Stimulated activated CD4-positive, alpha-beta T cell treated with anti-CD3 and anti-CD28 coated beads, Interleukin-15, amount 100 ng/mL, for 24 hours (primary cell): ENCODE results near the gene NAP1L4.

Experiments
- DNase-seq: peaks from one replicate; pipeline ENCODE4 v3.0.0-alpha.2; 2020

The NAP1L4 gene, protein sequence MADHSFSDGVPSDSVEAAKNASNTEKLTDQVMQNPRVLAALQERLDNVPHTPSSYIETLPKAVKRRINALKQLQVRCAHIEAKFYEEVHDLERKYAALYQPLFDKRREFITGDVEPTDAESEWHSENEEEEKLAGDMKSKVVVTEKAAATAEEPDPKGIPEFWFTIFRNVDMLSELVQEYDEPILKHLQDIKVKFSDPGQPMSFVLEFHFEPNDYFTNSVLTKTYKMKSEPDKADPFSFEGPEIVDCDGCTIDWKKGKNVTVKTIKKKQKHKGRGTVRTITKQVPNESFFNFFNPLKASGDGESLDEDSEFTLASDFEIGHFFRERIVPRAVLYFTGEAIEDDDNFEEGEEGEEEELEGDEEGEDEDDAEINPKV

DNA sequence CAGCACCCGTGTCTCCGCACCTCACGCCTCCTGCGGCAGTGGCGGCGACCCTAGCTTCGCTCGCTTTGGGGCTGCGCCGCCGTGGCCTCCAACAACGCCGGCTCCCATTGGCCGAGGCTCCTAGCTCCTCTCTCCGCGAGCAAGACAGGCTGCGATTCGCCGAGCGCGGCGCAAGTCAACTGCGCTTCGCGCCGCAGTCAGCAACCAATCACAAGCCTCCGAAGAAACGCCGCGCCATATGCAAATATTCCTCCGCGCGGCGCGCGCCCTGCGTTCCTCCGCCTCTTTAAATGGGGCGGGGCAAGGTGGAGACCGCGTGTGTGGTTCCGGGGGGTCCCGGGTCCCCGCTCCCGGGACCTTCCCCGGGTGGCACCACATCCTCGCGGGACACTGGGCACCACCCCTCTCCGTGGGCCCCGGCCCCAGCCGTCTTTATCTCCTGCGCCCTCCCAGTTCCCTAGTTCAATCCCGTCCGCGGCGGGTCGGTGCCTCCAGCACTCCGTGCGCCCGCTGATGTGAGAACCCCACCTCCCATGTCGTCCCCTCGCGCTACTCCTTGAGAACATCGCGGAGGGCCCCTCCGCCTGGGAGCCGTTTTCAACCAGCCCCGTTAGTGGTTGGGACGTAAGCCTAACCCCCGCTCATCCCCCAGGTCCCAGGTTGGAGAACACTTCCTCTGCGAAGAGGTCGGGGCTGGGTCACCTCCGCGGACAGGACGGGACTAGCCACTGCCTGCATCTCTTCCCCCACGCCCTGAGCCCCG is at the start of gene NAP1L4:
NAP1L4 (minus strand) TSS at position 96 of the 763 bp plus-strand sequence. CDS start 13,109 bp downstream, outside the sequence.
- peak; percentile 97 for DNase-seq

DNA sequence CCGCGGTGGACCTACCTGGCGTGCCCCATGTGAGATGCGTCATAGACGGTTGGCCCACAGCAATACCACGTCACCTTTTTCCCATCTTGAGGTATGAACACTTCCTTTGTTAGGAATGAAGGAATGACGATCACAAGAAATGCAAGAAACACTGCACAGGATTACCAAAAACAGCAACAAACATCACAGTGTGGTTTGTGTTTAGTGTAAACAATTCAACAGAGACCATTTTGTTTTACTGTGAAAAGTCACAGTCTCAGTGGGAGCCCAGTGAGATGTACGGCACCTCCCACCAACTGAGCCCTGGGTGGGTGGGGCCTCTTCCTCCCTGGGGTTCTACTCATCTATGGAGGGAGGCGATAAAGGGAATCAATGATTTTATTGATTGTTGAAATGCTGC is 48.8 kb upstream of the NAP1L4 start:
- no peak for DNase-seq

DNA sequence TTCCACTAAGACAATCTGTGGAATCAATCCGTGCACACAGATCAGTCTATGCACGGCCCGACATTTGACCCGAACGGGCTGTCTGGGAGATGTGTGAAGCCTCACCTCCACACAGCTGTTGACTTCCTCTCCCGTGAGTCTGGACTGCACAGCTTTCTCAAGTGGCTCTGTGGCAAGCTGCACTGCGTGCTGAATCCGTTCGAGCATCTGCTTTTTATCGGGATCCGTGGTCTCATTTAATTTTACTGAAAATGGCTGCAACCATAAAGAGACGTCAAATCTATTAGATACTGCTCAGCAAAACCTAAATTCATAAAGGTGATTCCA is 45.8 kb upstream of the NAP1L4 start:
- no peak for DNase-seq

DNA sequence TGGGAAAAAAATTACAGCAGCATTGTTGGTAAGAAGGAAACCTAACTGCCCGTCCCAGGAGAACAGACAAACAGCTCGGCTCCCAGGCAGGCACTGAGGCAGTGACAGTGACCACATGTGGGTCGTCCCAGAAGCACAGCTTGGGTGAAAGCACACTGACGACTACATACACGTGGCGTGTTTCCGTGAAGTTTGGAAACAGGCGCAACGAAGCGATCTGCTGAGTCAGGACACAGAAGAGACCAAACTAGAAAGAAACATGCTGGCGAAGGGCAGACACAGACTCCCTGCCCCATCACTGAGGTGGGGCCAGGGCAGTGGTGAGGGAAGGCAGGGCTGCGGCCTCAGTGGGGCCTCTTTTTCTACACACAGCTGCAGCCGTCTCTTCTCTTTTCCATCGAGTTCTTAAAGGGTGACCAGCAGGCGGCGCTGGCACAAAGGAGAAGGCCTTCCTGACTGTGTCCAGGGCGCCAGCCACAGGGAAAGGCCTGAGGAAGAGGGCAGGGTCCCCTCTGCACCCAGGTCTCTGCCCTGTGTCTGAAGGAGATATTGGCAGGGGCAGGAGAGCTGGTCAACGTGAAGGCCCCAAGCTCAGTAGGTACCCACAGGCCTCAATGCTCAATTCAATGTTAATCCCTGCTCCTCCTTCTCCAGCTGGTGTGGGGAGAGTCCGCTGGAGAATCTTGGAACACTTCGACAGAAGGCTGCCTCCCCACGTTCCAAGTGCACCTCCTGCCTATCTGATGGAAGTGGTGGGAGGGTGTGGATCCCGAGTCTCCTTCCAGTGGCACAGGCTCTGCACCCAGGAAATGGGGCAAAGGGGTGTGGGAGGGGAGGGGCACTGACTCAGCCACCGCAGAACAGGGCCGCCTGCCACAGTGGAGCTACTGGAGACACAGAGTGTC is 45.2 kb upstream of the NAP1L4 start:
- peak; percentile 60 for DNase-seq

DNA sequence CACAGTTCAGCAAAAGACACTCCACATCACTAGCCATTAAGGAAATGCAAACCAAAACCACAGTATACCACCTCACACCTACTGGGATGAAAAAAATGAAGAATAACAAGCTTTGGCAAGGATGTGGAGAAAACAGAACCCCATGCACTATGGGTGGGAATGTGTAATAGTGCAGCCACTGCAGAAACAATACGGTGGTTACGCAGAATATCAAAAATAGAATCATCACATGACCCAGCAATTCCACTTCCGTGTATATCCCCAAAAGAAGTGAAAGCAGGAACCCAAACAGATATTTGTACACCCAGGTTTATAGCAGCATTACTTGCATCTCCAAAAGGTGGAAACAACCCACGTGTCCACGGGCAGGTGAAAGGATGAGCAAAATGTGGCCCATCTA is 44.3 kb upstream of the NAP1L4 start:
- no peak for DNase-seq

DNA sequence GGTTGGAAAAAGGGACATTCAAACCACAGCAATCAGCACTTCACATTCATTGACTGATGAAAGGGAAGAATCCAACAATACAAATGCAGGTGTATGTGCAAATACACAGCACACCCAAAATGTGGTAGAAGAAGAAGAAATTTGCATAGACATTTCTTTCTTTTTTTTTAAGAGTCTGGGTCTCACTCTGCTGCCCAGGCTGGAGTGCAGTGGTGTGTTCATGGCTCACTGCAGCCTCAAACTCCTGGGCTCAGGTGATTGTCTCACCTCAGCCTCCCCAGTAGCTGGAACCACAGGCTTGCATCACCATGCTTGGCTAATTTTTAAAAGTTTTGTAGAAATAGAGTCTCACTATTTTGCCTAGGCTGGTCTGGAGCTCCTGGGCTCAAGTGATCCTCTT is 43.2 kb upstream of the NAP1L4 start:
- no peak for DNase-seq

DNA sequence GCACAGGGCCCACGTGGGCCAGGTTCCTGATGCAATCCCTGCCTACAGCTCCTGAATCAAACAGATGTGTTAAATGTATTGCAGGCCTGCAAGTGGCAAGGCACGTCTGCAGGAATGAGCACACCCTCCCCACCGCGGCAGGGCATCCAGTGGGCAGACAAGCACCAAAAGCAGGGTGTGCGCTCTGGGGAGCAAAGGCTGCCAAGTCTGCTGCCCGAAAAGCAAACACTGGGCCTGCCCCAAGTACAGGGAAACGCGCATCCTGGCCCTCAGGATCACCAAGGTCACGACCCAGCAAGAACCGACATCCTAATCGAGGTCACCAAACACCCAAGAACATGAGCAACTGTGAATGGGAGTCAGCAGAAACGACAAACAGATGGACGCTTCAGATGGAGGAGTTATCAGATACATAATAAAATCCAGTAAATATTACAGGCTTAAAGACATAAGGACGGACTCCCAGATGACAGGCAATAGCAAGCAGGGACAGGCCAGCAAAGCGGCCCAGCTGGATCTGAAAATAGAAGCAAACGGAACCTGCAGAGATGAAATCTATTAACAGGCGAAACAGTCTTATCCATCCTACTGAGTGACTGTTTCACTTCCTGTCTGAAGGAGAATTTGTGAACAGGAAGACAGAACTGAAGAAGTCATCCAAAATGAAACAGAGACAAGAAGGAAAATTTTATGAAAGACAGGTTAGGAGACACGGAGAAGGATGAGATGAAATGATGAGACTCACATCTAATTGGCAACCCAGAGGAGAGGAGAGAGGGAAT is 38.4 kb upstream of the NAP1L4 start:
- no peak for DNase-seq

DNA sequence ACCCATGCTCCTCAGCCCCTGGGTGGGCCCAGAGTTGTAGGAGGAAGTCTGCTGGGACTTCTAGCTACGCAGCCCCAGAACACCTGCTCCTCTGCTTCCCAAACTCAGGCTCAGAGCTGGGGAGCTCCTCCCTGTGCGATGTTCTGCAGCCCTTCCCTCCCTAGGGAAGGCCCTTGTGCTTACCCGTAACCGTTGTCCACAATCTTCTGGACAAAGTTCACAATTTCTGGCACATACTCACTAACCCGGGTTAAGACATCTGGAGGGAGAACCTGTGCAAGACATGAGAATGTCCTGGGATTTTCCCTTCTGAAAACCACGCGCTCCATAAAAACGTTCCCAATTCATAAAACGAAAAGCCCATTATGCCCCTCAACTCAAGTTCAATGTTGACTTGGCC is 36.7 kb upstream of the NAP1L4 start:
- no peak for DNase-seq

DNA sequence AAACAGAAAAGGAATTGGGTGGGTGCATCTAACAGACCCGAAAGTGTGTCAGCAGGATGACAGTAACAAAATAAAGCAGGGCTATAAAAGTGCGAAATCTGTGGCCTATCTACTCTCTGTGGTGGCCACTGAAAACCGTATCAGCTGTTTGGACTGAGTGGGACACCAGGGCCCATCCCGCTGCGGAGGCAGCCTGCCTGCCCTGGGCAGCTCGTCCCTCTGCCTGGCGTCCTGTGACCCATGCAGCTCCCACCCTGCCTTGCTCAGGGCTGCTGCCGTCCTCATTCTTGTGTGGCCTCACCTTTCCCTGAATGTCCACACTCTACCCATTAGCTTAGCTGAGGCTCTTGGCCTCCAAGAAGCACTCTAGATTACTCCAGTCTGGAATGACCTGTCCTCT is 34.7 kb upstream of the NAP1L4 start:
- DNase-seq: no peak

DNA sequence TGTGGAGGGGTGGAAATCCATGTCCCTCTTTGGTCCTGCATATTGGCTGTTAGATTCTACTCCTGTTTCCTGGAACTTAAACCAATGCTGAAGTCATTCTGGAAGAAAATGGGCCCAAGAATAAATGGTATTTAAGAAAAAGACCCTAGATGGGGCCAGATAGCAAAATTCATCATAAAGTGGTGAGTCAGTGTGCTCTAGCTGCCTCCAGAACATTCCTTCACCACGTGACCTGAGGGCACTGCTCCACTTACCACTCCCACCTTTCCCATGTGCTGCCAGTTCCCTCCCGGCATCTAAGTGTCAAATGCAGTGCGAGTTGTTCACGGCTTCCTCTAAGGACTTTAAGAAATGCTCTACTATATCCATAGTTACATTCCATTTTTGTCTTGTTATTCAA is 30.9 kb upstream of the NAP1L4 start:
- DNase-seq: no peak

DNA sequence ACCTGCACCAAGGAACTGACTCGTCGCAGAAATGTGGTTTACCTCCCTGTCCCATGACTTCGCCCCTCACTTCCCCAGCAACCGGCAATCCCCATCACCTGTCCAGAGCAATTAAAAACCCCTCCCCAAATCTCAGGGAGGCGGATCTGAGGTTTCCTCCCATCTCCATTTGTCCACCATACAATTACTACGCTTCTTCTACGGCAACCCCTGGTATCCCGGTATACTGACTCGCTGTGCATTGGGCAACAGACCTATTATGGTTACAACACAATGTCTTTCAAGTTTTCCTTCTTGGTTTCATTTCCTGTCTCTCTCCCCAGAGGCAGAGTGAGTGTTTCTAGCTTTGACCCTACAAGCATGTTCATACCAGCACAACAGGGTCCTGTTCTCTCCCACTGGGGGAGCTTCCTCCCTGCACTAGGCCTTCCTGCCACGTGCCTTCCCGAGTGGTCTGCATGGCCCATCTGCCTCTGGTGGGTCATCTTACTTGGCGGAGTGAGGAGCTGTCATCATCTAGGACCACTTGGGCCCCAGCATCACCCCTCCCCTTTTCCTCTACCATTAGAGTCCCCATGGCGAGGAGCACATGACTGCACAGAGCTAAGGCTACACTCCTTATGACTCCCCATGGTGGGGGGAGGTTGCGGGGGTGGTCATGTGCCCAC is 30.3 kb upstream of the NAP1L4 start:
- no peak for DNase-seq

DNA sequence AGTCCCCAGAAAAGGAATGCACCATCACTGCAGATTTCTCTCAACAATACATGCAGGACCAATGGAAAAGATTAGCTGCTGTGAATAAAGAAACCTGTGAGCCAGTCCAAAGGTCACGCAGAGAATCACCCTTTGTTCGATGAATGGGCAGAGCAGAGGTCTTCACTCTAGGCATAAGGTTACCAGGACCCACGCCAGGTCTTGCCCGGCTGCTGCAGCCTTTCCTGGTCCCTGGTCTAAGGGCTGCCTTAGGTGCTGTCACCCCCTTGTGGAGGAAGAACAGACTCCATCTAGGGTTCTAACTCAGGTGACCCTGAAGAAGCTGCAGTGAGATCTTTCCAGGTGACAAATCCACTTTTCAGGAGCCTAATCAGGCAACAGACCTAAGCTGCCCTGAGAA is 29.0 kb upstream of the NAP1L4 start:
- DNase-seq: no peak

DNA sequence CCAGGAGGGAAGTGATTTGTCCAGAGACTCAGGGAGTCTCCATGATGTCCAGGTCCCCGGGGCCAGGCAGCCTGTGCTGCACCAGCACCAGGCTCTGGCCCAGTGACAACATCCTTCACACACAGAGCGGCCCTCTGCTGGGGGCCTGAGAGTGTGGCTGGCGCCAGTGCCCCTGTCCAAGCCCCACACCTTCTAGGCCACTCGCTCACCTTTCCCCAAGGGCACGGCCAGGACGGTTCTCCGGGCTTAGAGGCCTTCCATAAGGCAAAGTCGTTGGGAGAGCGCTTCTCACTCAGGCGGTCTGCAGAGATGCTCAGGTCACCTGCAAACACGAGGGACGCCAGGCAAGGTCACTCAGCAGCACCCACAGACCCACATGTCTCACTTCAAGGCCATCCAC is 27.9 kb upstream of the NAP1L4 start:
- DNase-seq: no peak

DNA sequence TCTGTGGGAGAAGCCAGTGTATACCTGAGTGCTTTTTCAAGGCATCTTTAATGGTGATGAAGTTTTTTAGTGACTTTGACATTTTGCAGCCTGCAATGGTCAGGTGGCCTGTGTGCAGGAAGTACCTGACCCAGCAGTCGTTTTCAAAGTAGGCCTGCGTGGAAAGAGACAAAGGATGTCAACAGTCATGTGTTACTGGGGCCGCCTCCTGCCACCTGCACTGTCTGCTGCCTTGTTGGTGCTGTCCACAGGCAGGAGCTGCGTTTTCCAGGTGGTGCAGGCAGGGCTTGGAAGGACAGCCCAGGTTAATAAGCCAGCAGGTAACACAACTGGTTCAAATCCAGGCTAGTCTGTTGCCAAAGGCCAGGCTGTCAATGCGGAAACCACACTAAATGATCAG is 26.5 kb upstream of the NAP1L4 start:
- no peak for DNase-seq

DNA sequence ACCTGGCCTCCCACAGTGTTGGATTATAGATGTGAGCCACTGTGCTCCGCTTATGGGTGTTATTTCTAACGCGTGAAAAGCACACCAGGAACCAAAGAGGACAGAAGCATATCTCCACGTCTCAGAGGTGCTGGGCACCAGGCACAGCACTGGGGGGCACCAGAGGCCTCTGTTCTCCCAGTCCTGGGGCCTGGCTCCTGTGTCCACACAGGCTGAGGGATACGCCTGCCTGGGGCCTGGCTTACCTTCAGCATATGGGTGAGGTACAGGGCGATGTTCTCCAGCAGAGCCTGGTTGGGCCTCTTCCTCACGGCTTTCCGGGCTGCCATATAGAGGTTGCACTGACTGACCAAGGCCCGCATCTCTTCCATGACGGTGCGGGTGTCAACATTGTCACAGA is 24.7 kb upstream of the NAP1L4 start:
- DNase-seq: no peak

DNA sequence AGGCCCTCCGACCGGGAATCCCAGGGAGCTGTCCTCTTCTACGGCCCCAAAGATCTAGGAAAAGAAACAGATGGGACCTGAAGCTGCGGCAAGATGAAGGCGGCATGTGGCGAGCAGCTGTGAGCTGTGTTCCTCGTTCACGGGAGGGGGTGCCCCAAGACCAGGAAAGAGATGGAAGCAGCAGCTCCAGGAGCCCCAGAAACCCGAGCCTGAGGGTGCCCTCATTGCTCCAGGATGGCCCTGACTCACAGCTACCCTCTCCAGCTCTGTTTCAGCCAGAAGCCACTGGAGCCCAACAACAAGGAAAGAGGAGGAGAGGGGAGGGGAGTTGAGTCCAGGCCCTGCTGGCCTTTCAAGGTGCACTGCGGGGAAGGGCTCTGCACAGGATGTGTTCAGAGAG is 23.7 kb upstream of the NAP1L4 start:
- DNase-seq: no peak

DNA sequence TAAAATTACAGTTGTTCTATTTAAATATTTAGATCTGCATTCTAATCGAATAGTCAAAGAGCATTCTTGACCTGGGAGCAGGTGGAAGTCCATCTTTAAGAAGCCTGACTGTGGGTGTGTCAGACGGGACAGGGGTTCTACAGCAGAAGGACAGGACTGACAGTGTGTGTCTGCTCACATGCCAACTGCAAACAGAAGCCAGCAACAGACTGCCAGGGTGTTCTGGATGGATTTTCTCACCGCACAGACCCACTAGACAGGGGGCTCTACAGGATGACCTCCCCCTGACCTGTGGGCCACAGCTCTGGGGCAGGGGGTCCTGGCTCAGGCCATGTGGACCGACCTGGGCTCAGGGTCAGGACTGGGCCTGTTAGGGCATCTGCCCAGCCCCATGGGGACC is 22.8 kb upstream of the NAP1L4 start:
- DNase-seq: no peak

DNA sequence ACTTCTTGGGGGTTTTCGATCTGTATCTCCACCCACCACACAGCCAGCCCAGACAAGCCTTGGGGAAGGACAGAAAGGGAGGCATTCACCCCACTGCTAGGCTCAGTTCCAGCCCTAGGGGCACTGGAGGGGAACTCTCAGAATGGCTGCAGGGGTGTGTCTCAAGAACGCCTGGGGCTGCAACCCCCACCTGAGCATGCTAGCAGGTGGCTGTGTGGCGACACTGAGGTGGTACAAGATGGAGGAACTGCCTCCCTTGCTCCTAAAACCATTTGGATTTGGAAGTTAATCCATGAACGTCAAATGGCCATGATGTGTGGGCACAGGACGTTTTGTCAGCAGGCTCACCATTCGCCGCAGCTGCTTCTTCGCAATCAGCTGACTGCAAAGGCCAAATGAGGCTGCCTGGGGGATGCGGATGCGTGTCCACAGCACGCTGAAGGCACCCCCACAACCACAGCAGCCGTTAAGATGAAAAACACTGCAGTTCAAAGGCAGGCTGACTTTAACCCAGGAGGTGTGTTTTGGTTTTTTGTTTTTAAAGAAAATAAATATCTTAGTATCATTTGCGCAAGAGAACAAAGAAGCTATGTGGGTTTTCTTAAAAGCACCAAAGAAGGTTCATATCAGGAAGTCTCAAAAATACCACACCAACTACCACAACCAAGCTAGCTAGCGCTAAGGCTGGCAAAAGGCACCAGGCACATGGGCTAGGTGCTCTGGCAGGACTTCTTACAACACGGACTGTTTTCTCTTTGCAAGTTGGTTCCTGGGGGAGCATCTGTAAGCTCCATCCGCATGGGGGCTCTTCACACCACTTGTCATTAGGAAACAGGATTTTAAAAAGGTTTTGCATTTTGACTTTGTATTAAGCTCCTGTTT is 22.2 kb upstream of the NAP1L4 start:
- DNase-seq: peak; percentile 56

DNA sequence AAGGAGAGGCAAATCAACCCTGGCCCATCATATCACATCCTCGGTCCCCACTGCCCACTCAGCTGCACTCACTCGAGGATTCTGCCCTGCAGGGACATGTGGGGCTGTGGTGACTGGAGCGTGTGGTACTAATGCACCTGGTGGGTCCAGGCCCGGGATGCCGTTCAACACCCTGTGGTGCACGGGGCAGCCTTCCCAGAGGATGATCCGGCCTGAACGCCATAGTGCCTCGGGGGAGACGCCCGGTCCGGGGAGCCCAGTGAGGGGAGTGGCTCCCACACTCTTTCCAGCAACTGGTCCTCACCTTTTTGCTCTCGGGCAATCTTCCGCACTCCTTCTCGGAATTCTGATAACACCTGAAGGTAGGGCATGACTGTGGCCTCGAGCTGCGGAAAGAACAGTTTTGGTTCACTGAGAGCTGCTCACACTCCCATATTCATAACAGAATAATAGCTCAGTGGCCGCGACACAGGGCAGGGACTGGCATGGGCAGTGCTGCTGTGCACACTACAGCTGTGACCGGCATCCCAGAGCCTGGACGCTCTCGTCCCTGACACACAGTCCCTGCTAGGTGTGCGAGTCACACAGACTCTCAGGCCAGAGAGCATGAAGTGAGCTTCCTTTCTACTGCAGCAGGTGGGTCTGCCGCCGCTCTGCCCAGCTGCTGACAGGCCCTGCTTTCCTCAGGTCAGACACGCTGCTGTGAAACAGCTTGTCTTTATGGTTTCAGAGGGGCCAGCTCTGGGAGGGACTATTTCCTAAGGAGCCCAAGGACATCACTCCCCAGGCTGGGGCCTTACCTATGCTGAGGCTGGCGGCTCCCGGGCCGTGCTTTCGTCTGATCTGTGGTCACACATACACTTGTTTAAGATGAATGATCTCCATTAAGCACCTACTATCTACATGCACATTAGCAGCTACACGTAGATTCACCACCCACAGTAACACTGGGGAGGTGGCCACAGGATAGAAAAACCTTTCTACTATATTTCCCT is 20.1 kb upstream of the NAP1L4 start:
- no peak for DNase-seq
